ENCODE results near the gene KAT8.
"Not testable (repeated sequence)": the region's sequence is repeated elsewhere in the genome, so short reads cannot be mapped to it uniquely, and the experiment has no call there.

The KAT8 gene

GRCh38 chr16:31149894-31150890 lies 32.7 kb downstream of the KAT8 start, which contains the start of gene PRSS36:
TSS of gene PRSS36 (minus strand) at chr16:31150066. CDS start at chr16:31150035, 31 bp downstream.
- DNase-seq, result no peak

GRCh38 chr16:31150976-31151375 lies 33.5 kb downstream of the KAT8 start:
- not testable (repeated sequence) for DNase-seq

- DNase-seq, result no peak
Measured at GRCh38 chr16:31157136-31157535, 39.7 kb downstream of the KAT8 start.

- DNase-seq, result no peak
Measured at GRCh38 chr16:31167315-31167714, 49.9 kb downstream of the KAT8 start.

DNA sequence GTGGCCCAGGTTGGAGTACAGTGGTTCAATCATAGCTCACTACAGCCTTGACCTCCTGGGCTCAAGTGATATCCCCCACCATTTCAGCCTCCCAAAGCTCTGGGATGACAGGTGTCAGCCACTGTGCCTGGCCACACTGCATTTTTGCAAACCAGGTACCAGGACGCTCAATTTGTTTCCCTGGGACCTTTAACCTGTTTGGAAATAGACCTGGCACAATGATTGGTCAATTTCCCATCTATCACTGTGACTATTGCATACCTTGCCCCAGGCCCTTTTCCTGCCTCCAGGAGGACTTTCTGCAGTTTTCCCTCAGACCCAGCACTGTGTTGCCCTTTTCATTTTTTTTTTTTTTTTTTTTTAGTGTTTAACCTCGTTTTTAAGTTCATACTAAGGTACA lies 51.4 kb downstream of the KAT8 start:
- no peak for DNase-seq

DNA sequence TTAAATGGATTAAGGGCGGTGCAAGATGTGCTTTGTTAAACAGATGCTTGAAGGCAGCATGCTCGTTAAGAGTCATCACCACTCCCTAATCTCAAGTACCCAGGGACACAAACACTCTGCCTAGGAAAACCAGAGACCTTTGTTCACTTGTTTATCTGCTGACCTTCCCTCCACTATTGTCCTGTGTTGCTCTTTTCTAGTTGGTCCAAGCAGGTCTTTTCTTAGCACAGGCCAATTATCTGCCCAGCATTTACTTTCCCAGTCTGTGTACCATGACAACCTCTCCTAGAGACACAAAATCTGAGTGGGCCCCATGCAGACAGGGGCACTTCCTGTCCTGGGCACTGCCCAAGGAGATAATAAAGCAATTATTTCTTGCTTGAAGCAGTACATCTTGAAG lies 52.6 kb downstream of the KAT8 start:
- not testable (repeated sequence) for DNase-seq

DNA sequence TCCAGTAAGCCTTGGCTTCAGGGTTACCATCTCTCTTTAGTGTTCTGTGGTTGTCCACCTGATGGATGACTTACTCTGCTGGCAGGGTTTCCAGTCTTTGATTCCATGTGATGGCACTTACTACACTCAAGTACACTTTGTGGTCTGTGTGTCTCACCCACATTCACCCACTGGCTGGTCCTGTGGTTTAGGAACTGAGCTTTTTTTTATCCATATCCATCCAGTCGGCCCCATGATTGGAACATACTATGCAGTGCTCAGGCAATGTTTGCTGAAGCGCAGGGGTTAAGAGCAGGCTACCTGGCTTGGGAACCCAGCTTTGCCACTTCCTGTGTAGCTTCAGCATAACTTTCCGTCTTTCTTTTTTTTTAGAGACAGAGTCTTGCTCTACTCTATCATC lies 59.7 kb downstream of the KAT8 start:
- DNase-seq, result no peak

DNA sequence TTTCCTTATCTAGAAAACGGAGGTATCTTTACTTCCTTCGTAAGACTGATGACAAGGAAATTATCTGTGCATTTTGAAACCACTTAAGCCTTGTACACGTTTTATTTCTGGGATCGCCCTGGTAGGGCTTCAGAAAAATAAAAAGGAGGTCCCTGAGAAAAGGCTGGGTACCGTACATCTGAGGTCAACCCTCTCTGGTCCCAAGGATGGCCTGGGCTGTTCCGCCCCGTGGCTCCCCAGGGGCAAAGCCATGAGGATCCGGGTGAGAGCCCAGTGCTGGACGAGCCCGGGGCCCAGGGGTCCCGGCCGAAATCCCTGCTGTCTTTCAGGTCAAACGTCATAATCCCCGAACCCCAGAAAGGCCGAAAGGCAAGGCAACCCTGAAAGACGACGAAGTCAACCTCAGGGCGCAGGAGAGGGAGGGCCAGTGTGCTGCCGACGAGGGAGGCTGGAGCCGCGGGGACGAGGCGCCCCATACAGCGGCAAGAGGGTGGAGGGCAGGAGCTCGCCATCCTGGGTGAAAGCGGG lies 61.8 kb downstream of the KAT8 start:
- no peak for DNase-seq

- no peak for DNase-seq
Measured at GRCh38 chr16:31179747-31180459, 62.4 kb downstream of the KAT8 start, which contains the start of gene FUS. TSS of gene FUS (plus strand) at chr16:31180139. CDS start at chr16:31180215, 76 bp downstream.

All from DMS 273 treated with DMSO at 0.1 percent for 48 hours (cell line).